Neuronal stem cell (in vitro differentiated cells): ENCODE results near the gene EFNA1.
A peak's percentile ranks its signal among the peaks of the same experiment; 100 is the strongest.

Source experiments
- DNase-seq: peaks from one replicate; pipeline ENCODE4 v3.0.0-alpha.2; 2013; ENCODE audit warnings: low spot score
- H2AFZ ChIP-seq: one replicate; pipeline ENCODE4 v1.6.1; 2013; ENCODE audit warnings: mild to moderate bottlenecking, low read length, inconsistent platforms
- H2AK5ac ChIP-seq: 2 replicates; pipeline ENCODE4 v1.6.1; 2013; ENCODE audit warnings: low read depth, mild to moderate bottlenecking, inconsistent platforms, low read length, moderate library complexity, mixed read lengths
- H2BK120ac ChIP-seq: 2 replicates; pipeline ENCODE4 v1.6.1; 2013; ENCODE audit warnings: low read depth, mild to moderate bottlenecking, inconsistent platforms, low read length, moderate library complexity, mixed read lengths
- H2BK12ac ChIP-seq: one replicate; pipeline ENCODE4 v1.6.1; 2013; ENCODE audit warnings: low read length, inconsistent platforms
- H2BK15ac ChIP-seq: 2 replicates; pipeline ENCODE4 v1.6.1; 2013; ENCODE audit warnings: mild to moderate bottlenecking, low read length, inconsistent platforms, mixed read lengths
- H2BK5ac ChIP-seq: one replicate; pipeline ENCODE4 v1.6.1; 2013; ENCODE audit warnings: inconsistent platforms, mild to moderate bottlenecking, low read length, moderate library complexity
- H3K14ac ChIP-seq: one replicate; pipeline ENCODE4 v1.6.1; 2013; ENCODE audit warnings: low read length, inconsistent platforms
- H3K18ac ChIP-seq: 2 replicates; pipeline ENCODE4 v1.6.1; 2013; ENCODE audit warnings: low read length, inconsistent platforms
- H3K23ac ChIP-seq: 2 replicates; pipeline ENCODE4 v1.6.1; 2013; ENCODE audit warnings: low read depth, mild to moderate bottlenecking, mixed read lengths, low read length, inconsistent platforms; ENCODE audit not compliant: poor library complexity
- H3K27ac ChIP-seq: replicated peaks from 3 replicates; pipeline ENCODE4 v1.5.1; 2013; ENCODE audit warnings: low read length, inconsistent platforms
- H3K27me3 ChIP-seq, 3 experiments: 2 replicates each; pipeline ENCODE4 v1.6.1; 2013; ENCODE audit warnings: low read length in 3 of 3, mild to moderate bottlenecking in 2 of 3, inconsistent platforms in 1 of 3, low read depth in 1 of 3, mixed read lengths in 1 of 3, moderate library complexity in 1 of 3; ENCODE audit not compliant: control insufficient read depth in 3 of 3, insufficient read depth in 3 of 3
- H3K36me3 ChIP-seq, 2 donors: replicated peaks in 1 of 2; 2 replicates each; pipeline ENCODE4 v1.6.1; 2013; ENCODE audit warnings: low read length in 2 of 2; ENCODE audit not compliant: control insufficient read depth in 2 of 2, insufficient read depth in 2 of 2
- H3K4ac ChIP-seq: 2 replicates; pipeline ENCODE4 v1.6.1; 2013; ENCODE audit warnings: inconsistent platforms, mild to moderate bottlenecking, low read length, moderate library complexity
- H3K4me1 ChIP-seq, 2 donors: 1 replicate in 1 of 2; 2 replicates in 1 of 2; pipeline ENCODE4 v1.6.1; 2013; ENCODE audit warnings: low read length in 2 of 2, low read depth in 1 of 2; ENCODE audit not compliant: control insufficient read depth in 2 of 2, insufficient read depth in 1 of 2
- H3K4me2 ChIP-seq: one replicate; pipeline ENCODE4 v1.6.1; 2013; ENCODE audit warnings: mild to moderate bottlenecking, low read length, inconsistent platforms; ENCODE audit not compliant: insufficient read depth, poor library complexity, severe bottlenecking
- H3K4me3 ChIP-seq, 2 donors: 2 replicates each; pipeline ENCODE4 v1.5.1; 2013; ENCODE audit warnings: low read length in 2 of 2, mild to moderate bottlenecking in 2 of 2, inconsistent platforms in 1 of 2, moderate library complexity in 1 of 2
- H3K79me1 ChIP-seq: one replicate; pipeline ENCODE4 v1.6.1; 2013; ENCODE audit warnings: low read depth, mild to moderate bottlenecking, inconsistent platforms, low read length, moderate library complexity
- H3K9ac ChIP-seq: one replicate; pipeline ENCODE4 v1.6.1; 2013; ENCODE audit warnings: mild to moderate bottlenecking, low read depth, low read length, inconsistent platforms; ENCODE audit not compliant: poor library complexity
- H3K9me3 ChIP-seq, 2 donors: replicated peaks in 1 of 2; 2 replicates each; pipeline versions ENCODE3 to v1.6.1; 2013; ENCODE audit warnings: low read length in 2 of 2, mild to moderate bottlenecking in 2 of 2, inconsistent platforms in 1 of 2, low read depth in 1 of 2, mixed read lengths in 1 of 2, moderate library complexity in 1 of 2; ENCODE audit not compliant: control insufficient read depth in 2 of 2, insufficient read depth in 1 of 2
- H4K8ac ChIP-seq: one replicate; pipeline ENCODE4 v1.6.1; 2013; ENCODE audit warnings: low read depth, mild to moderate bottlenecking, inconsistent platforms, low read length, moderate library complexity
- H4K91ac ChIP-seq: one replicate; pipeline ENCODE4 v1.6.1; 2013; ENCODE audit warnings: low read length, low read depth, mild to moderate bottlenecking, inconsistent platforms; ENCODE audit not compliant: poor library complexity
- WGBS, 2 donors: extraction: QIAGEN DNeasy Blood & Tissue Kit; methylation state at CpG; one replicate each; pipeline ENCODE4 v1.1.7; 2013; ENCODE audit warnings: missing lambda C conversion rate in 2 of 2, mixed read lengths in 1 of 2; ENCODE audit not compliant: insufficient read length in 2 of 2, insufficient replicate concordance in 1 of 2; ENCODE audit errors: extremely low coverage in 2 of 2; 5-methylcytosine and 5-hydroxymethylcytosine counted together

Gene EFNA1

GRCh38 chr1:155174324-155175280, 46.9 kb downstream of the EFNA1 start:
- Histone ChIP-seq H3K36me3 (peaks cover 31 to 41% of the 10 kb centered on the region in 2 donors), H4K91ac (no peak overlapping the region), H2BK12ac (peak overlapping the region; percentile 60), H3K79me1 (peaks cover 13% of the 10 kb centered on the region), H3K4me2 (peak overlapping the region; percentile 91), H2BK5ac (peak overlapping the region; percentile 98), H4K8ac (no peak overlapping the region), H3K18ac (peak overlapping the region; percentile 96), H3K9me3 (no peaks in the 10 kb centered on the region), H3K4me3 (peak overlapping the region; percentile 77 to 88), H2BK120ac (peak overlapping the region; percentile 81), H3K27ac (peak overlapping the region; percentile 73), H2AK5ac (peak overlapping the region; percentile 98), H3K27me3 (no peaks in the 10 kb centered on the region), H3K23ac (peak overlapping the region; percentile 25), H3K14ac (peak overlapping the region; percentile 59), H2BK15ac (peak overlapping the region; percentile 98), H3K4ac (peak overlapping the region; percentile 0), H2AFZ (peak overlapping the region; percentile 91), H3K9ac (peak overlapping the region; percentile 93), H3K4me1 (peaks cover 14 to 19% of the 10 kb centered on the region in 2 donors)
- no CpG with 5 or more reads among the region's 35 CpGs for WGBS, 2 donors
- peak; percentile 62 for DNase-seq

- peak overlapping the region; percentile 60 for H2BK12ac ChIP-seq
- DNase-seq: no peak
- no CpG with 5 or more reads among the region's 12 CpGs for WGBS, 2 donors
- no peaks in the 10 kb centered on the region for H3K27me3 ChIP-seq
- no peak overlapping the region for H3K23ac ChIP-seq
- H4K91ac ChIP-seq: no peak overlapping the region
- H3K4me3 ChIP-seq: peak overlapping the region; percentile 77 to 88
- peak overlapping the region; percentile 98 for H2BK15ac ChIP-seq
- H3K27ac ChIP-seq: peak overlapping the region; percentile 59
- peak overlapping the region; percentile 98 for H2BK5ac ChIP-seq
- peak overlapping the region; percentile 66 for H2BK120ac ChIP-seq
- H3K4me1 ChIP-seq: peaks cover 14 to 19% of the 10 kb centered on the region in 2 donors
- no peak overlapping the region for H4K8ac ChIP-seq
- H3K9ac ChIP-seq: peak overlapping the region; percentile 83
- no peaks in the 10 kb centered on the region for H3K9me3 ChIP-seq
- H3K18ac ChIP-seq: peak overlapping the region; percentile 72
- H3K4ac ChIP-seq: peak overlapping the region; percentile 0
- H3K79me1 ChIP-seq: peaks cover 14% of the 10 kb centered on the region
- H2AK5ac ChIP-seq: peak overlapping the region; percentile 98
- peak overlapping the region; percentile 91 for H2AFZ ChIP-seq
- H3K36me3 ChIP-seq: peaks cover 32 to 38% of the 10 kb centered on the region in 2 donors
- H3K4me2 ChIP-seq: peak overlapping the region; percentile 91
- peak overlapping the region; percentile 59 for H3K14ac ChIP-seq
Measured at GRCh38 chr1:155175281-155175926, 47.7 kb downstream of the EFNA1 start.

- Histone ChIP-seq H3K4me3 (no peak overlapping the region), H3K4me2 (no peak overlapping the region), H2AFZ (no peak overlapping the region), H2BK12ac (no peak overlapping the region), H3K27ac (no peak overlapping the region), H3K18ac (peak overlapping the region; percentile 55), H3K14ac (no peak overlapping the region), H4K91ac (no peak overlapping the region), H2BK120ac (no peak overlapping the region), H4K8ac (no peak overlapping the region), H3K36me3 (peaks cover 31 to 32% of the 10 kb centered on the region in 2 donors), H3K27me3 (no peaks in the 10 kb centered on the region), H3K9me3 (no peaks in the 10 kb centered on the region), H2BK15ac (peak overlapping the region; percentile 71), H3K4ac (no peak overlapping the region), H2BK5ac (no peak overlapping the region), H2AK5ac (peak overlapping the region; percentile 98), H3K9ac (peak overlapping the region; percentile 31), H3K23ac (no peak overlapping the region), H3K79me1 (peaks cover 14% of the 10 kb centered on the region), H3K4me1 (peaks cover 14 to 19% of the 10 kb centered on the region in 2 donors)
- DNase-seq: no peak
- no CpG with 5 or more reads among the region's 9 CpGs for WGBS, 2 donors
Measured at GRCh38 chr1:155175927-155176371, 48.3 kb downstream of the EFNA1 start.
